HG03039 (cell line): ENCODE data around the gene NUDCD3.

Source experiments
- ATAC-seq: cut with Tn5 transposase; IDR thresholded peaks from one replicate; pipeline ENCODE4 v1.9.1; 2021; ENCODE audit warnings: mild to moderate bottlenecking, moderate library complexity; ENCODE audit not compliant: unreplicated experiment

Gene NUDCD3

GRCh38 chr7:44402401-44403060 lies 87.9 kb downstream of the NUDCD3 start:
- no peak for ATAC-seq

- ATAC-seq, result no peak
Observed at GRCh38 chr7:44401692-44402091, 88.8 kb downstream of the NUDCD3 start.

DNA sequence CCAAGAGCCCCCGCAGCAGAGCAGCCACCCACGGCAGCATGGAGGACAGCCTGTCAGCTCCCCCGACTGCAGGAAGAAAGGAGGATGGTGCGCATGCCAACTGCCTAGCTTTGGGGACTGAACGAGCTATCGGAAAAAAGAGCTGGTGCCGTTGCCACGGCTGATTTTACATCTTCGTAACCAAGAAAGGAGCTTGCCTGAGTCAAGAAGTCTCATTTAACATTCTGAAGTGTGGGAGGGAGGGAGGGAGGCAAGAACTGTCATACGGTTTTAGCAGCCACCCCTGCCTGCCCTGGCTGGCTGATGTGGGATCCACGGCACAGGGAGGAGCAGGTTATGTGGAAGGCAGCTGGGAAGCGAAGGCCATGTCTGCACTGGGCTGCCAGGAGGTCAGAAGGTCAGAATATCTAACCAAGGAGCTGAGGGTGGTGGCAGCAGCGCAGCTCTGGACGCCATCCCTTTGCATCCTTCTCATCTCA lies 90.4 kb downstream of the NUDCD3 start:
- ATAC-seq, result no peak

GRCh38 chr7:44398953-44399574 lies 91.4 kb downstream of the NUDCD3 start:
- ATAC-seq, result no peak

- no peak for ATAC-seq
Observed at GRCh38 chr7:44398511-44398911, 91.9 kb downstream of the NUDCD3 start.

- no peak for ATAC-seq
Observed at GRCh38 chr7:44396931-44397545, 93.4 kb downstream of the NUDCD3 start.

DNA sequence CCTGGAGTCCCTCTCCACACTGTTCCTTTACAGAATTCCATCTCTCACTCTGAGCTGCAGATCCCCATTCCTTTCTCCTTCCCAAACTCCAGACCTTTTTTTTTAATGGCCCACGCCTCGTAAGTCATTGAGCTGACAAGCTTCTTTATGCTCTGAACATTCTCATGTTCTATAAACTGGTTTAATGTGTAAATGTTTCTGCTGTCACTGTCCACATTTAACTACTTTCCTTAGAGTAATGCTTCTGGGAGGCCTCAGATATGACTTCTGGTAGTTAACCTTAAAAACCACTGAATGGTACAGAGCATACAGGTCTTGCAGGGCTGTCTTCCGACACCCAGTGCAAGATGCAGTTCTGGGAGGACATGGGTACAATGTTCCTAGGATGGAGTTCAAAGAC lies 94.0 kb downstream of the NUDCD3 start:
- ATAC-seq, result no peak

GRCh38 chr7:44395067-44395466 lies 95.4 kb downstream of the NUDCD3 start:
- ATAC-seq, result no peak

- no peak for ATAC-seq
Observed at GRCh38 chr7:44394636-44395035, 95.8 kb downstream of the NUDCD3 start.

DNA sequence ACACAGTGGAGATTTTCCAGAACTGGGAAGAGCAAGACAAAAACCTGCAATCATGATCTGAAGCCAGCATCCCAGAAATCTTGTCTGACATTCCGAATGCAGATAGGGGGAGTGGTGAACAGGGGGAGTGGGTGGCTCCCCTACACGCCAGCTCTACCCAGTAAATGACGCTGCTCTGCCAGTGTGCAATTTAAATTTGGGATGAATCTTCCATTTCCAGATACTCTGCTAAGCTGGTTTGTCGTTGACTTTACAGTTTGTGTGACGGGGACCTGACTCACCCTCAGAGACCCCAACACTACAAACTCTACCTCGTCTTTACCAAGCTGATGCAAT lies 96.4 kb downstream of the NUDCD3 start:
- ATAC-seq, result no peak

DNA sequence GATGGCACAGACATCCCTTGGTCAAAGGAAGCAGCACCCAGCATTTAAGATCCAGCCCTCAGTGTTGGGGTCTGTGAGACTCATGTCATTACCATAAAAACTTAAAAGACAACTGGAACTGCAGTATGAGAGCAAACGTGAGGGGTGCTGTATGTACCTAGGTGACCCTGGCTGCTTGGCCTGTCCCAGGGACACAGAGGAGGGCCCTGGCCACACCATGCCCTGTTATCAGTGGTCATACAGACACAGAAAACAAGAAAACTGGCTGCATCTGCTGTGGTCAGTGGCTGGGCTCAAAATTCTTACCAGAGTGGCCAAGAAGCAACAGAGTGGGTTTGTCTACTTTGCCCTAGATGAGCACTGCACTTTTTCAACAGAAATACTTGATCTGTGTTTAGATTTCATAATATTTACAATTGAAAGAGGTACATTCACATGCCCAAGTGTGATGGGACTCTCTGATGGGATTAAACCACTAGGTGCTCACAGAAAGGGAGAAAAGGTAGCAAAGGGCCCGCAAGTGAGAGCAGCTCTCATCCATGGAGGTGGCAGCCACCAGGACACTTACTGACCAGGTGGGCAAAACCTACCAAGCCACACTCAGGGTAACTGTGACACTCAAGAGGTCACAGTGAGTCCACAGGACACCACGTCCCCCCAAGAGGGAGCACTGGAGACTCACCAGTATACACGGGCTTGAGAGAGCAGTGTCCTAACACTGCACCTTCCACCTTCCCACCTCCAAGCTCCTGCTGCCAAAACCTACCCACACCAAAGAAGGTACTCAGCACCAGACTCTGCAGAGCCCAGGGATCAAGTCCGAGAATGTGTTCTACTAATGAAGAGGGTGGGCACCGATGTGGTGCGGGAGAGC lies 97.0 kb downstream of the NUDCD3 start:
- no peak for ATAC-seq

GRCh38 chr7:44392618-44393010 lies 97.8 kb downstream of the NUDCD3 start:
- ATAC-seq, result no peak

- no peak for ATAC-seq
Observed at GRCh38 chr7:44391746-44392617, 98.5 kb downstream of the NUDCD3 start.

GRCh38 chr7:44391171-44391570 lies 99.3 kb downstream of the NUDCD3 start:
- ATAC-seq, result no peak

GRCh38 chr7:44390701-44391100 lies 99.8 kb downstream of the NUDCD3 start:
- ATAC-seq, result no peak

- ATAC-seq, result no peak
Observed at GRCh38 chr7:44388089-44388970, 102.1 kb downstream of the NUDCD3 start.

- no peak for ATAC-seq
Observed at GRCh38 chr7:44387389-44387788, 103.1 kb downstream of the NUDCD3 start.

- no peak for ATAC-seq
Observed at GRCh38 chr7:44386139-44386913, 104.1 kb downstream of the NUDCD3 start.
